ENCODE data around the gene DYSF. TPM values are rescaled to one million over a fixed set of nuclear protein-coding genes. Genes with fewer than 3 reads are reported as not detected.

DYSF gene
- total RNA-seq, 1 experiment from 2014 or later, result 3.8 TPM

- in situ Hi-C loops (cut with HindIII; ENCODE audit: low sequenced_read_pairs), result no loop called here
- no peak for DNase-seq (ENCODE audit: low spot score)
Observed at GRCh38 chr2:71455011-71455740, 1.8 kb downstream of the DYSF start.

GRCh38 chr2:71455741-71456569 is 2.6 kb downstream of the DYSF start:
- in situ Hi-C loops (cut with HindIII; ENCODE audit: low sequenced_read_pairs), result no loop called here
- no peak for DNase-seq (ENCODE audit: low spot score)

- in situ Hi-C loops (cut with HindIII; ENCODE audit: low sequenced_read_pairs), result no loop called here
- no peak for DNase-seq (ENCODE audit: low spot score)
Observed at GRCh38 chr2:71456617-71457016, 3.3 kb downstream of the DYSF start.

GRCh38 chr2:71457123-71457915 is 4.0 kb downstream of the DYSF start:
- in situ Hi-C loops (cut with HindIII; ENCODE audit: low sequenced_read_pairs), result no loop called here
- no peak for DNase-seq (ENCODE audit: low spot score)

GRCh38 chr2:71457923-71458322 is 4.6 kb downstream of the DYSF start:
- no peak for DNase-seq (ENCODE audit: low spot score)
- in situ Hi-C loops (cut with HindIII; ENCODE audit: low sequenced_read_pairs), result no loop called here

- in situ Hi-C loops (cut with HindIII; ENCODE audit: low sequenced_read_pairs), result no loop called here
- no peak for DNase-seq (ENCODE audit: low spot score)
Observed at GRCh38 chr2:71458413-71459083, 5.2 kb downstream of the DYSF start.

- no peak for DNase-seq (ENCODE audit: low spot score)
- in situ Hi-C loops (cut with HindIII; ENCODE audit: low sequenced_read_pairs), result no loop called here
Observed at GRCh38 chr2:71459084-71459431, 5.7 kb downstream of the DYSF start.

- no peak for DNase-seq (ENCODE audit: low spot score)
- in situ Hi-C loops (cut with HindIII; ENCODE audit: low sequenced_read_pairs), result no loop called here
Observed at GRCh38 chr2:71460056-71460455, 6.7 kb downstream of the DYSF start.

GRCh38 chr2:71460595-71461303 is 7.4 kb downstream of the DYSF start:
- in situ Hi-C loops (cut with HindIII; ENCODE audit: low sequenced_read_pairs), result no loop called here
- peak; percentile 16 for DNase-seq (ENCODE audit: low spot score)

GRCh38 chr2:71461304-71461671 is 7.9 kb downstream of the DYSF start:
- DNase-seq (ENCODE audit: low spot score), result no peak
- in situ Hi-C loops (cut with HindIII; ENCODE audit: low sequenced_read_pairs), result no loop called here

- no peak for DNase-seq (ENCODE audit: low spot score)
- in situ Hi-C loops (cut with HindIII; ENCODE audit: low sequenced_read_pairs), result no loop called here
Observed at GRCh38 chr2:71462056-71462605, 8.8 kb downstream of the DYSF start.

- in situ Hi-C loops (cut with HindIII; ENCODE audit: low sequenced_read_pairs), result no loop called here
- DNase-seq (ENCODE audit: low spot score), result no peak
Observed at GRCh38 chr2:71462641-71463341, 9.4 kb downstream of the DYSF start.

GRCh38 chr2:71463342-71463654 is 9.9 kb downstream of the DYSF start:
- in situ Hi-C loops (cut with HindIII; ENCODE audit: low sequenced_read_pairs), result no loop called here
- no peak for DNase-seq (ENCODE audit: low spot score)

GRCh38 chr2:71464389-71464788 is 11.0 kb downstream of the DYSF start:
- no peak for DNase-seq (ENCODE audit: low spot score)
- in situ Hi-C loops (cut with HindIII; ENCODE audit: low sequenced_read_pairs), result no loop called here

- in situ Hi-C loops (cut with HindIII; ENCODE audit: low sequenced_read_pairs), result no loop called here
- DNase-seq (ENCODE audit: low spot score), result no peak
Observed at GRCh38 chr2:71465356-71465755, 12.0 kb downstream of the DYSF start.

- DNase-seq (ENCODE audit: low spot score), result no peak
- in situ Hi-C loops (cut with HindIII; ENCODE audit: low sequenced_read_pairs), result no loop called here
Observed at GRCh38 chr2:71465961-71466300, 12.6 kb downstream of the DYSF start.

GRCh38 chr2:71466301-71467179 is 13.2 kb downstream of the DYSF start:
- in situ Hi-C loops (cut with HindIII; ENCODE audit: low sequenced_read_pairs), result no loop called here
- DNase-seq (ENCODE audit: low spot score), result no peak

All from G401 (cell line).